GM19099 (cell line): ENCODE measurements around the gene LARP1.

Experiments
- POLR2A ChIP-seq: IDR thresholded peaks from 3 replicates; pipeline ENCODE4 v1.6.1; 2011; ENCODE audit warnings: low read depth; ENCODE audit not compliant: insufficient read length; ENCODE audit errors: extremely low read depth

Gene LARP1

DNA sequence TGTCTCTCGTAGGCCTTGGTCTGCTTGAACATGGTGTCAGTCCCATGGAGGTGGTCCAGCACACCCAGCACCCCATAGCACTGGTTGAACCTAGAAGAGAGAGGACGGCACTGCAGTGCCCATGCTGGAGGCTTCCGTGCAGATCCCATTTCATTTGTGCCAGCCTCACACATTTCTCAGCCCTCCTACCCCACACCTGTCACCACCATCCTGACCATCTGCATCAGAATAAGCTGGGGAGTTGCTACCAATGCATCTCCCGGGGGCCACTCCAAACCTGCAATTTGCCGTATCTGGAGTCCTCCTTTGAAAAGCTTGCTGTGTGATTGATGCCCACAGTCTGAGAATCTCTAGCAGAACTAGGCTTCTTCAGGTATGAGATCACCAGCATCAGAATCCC lies 65.2 kb downstream of the LARP1 start:
- TF ChIP-seq POLR2A, result no peak

DNA sequence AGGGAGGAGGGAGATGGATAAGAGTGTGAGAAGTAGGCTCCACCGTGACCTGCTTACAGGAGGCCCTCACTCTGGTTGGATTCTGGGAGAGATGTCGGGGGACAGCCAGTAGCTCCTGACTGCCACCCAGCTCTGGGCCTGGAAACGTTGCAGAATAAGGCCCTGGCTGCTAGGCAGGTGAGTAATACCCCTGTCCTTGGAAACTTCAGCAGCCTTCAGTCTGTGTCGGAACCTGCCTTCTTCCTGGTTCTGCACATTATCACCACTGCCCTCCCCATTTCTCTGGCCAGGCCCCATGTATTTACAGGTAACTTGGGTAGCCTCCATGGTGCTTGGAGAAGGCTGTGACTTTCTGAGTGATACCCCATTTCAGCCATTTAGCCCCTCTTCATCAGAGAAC lies 68.4 kb downstream of the LARP1 start:
- no peak for TF ChIP-seq POLR2A

DNA sequence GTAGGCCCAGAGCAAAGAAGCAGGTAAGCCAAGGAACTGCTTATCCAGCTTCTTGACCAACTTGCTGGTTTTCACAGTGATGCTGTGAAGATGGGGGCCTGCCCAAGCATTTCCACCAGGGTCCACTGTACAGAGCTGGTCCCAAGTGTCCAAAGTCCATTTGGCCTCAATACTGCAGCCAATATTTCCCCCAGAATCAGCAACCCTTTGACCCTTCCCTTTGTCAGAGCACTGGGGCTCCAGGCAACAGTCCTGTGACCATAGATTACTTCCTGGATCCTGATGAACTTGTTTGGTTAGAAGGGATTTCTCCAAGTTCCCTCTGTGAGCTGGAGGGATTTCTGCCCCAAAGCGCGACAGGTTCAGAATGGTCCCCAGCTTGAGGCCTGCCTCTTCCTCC lies 68.9 kb downstream of the LARP1 start:
- no peak for TF ChIP-seq POLR2A

DNA sequence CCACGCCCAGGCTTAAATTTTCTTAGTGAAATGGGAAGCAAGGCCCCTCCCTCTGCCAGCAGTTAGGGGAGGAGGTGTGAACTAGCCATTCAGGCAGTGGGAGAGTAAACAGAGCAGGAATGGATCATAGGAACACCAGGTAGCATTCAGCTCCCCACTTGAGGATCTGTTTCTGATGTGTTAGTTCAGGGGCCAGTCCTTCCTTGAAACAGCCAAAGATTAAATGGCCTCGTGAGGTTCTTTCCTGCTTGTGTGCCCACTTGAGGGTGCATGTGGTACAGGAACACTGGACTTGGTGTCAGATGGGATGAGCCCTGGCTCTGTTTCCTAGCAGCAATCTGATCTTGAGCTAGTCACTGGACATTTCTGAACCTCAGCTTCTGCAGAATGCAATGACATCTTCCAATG lies 74.0 kb downstream of the LARP1 start:
- TF ChIP-seq POLR2A, result no peak

DNA sequence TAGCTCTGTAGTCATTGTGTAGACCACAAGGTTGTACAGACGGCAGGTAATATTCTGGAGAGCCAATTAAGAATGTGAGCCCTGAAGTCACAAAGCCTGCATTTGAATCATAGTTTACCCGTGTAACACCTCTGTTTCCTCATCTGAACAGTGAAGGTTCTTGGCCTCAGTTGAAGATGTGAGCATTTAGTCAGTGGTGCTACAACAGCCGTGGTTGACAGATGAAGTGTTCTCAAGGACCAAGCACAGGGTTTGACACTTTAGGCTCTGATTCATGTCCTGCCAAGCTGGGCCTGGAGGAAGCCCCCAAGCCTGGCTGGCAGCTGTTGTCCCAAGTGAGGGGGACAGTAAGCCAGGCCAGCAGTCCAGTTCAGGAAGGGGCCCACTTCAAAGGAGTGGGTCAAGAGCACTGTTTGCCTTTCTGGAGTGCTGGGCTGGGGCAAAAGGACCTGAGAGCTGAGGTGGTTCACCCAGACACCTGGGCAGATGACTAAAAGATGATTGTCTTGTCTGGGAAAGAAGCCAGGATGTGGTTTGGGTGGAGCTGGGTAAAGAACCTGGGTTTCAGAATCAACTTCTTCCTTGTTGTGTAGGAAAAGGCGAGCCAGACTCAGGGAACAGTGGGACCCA lies 74.5 kb downstream of the LARP1 start:
- TF ChIP-seq POLR2A, result no peak

DNA sequence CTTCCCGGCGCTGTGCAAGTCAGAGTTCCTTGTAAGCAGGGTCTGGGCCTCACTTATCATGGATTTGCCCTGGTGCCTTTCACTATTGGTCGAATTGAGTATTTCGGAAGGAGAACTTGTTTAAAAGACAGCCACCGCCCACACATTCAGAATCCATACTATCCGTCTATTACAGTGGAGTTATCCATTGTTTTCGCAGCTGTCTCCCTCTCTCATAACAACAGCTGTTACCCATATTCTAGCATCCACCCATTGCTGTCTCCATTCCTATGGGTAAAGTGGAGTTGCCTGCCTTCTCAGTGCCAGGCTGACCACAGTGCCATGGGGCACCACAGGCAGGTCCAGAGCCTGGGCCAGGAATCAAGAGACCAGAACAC lies 75.0 kb downstream of the LARP1 start:
- TF ChIP-seq POLR2A, result no peak

DNA sequence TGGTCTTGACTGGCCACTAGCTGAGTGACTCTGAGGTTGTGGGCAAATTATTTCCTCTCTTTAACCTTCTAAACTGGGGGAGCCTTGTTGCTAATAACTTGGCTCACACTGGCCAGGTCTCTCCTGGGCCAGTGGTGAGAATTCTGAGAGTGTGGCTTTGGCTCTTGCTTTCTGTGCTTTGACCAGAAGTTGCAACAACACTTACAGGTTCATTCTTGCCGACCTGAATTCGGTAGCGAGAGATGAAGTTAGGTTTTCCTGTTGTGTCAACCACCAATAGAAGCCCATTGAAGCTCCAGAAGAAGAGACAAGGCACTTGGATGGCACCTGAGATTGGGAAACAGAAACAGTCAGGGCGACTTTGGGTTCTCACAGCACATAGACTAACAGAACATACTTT lies 75.4 kb downstream of the LARP1 start:
- no peak for TF ChIP-seq POLR2A

DNA sequence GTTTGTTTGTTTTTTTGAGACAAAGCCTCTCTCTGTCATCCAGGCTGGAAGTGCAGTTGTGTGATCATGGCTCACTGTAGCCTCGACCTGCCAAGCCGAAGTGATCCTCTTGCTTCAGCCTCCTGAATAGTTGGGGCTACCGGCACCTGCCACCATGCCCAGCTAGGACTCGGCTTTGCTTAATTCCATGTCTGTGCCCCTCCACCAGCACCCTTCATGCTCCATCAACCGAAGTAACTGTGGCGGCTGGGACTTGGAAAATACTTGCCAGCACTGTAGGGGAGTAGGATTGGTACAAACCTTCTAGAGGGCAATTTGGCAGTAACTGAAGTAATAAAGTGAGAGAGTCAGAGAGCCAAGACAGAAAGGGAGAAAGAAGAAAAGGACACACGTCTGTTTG lies 76.3 kb downstream of the LARP1 start:
- TF ChIP-seq POLR2A, result no peak

DNA sequence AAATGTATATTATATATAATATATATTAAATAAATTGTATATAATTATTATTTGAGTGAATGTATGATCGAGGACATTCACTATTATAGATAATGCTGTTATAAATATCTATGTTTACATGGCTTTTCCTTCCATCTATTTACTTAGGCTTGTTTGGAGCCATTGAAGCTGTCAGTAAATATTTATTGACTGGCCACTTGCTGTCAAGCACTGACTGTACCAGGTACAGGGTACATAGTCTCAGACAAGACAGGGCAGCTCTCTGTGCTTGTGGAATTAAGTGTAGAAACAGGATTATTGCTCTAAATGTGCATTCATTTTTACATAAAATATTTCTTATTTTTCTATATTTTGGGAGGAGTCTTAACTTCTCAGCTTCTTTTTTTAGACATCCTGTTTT lies 78.9 kb downstream of the LARP1 start:
- no peak for TF ChIP-seq POLR2A

DNA sequence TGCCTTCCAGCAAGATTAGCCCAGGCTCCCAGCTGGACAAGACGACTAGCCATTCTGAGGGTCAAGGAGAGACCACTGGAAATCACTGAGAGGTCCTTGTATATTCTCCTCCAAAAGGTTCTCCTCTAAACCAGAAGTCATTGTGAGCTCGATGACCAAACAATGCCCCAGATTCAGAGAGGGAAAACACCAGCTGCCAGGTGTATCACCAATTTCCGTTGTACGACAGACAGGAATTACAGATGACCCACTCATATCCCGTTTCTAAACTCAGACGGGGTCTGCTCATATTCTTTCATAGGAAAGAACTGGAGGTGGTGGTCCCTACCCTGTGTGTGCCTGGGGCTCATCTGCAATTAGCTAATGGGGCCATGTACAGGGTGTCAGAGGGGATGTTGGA lies 81.0 kb downstream of the LARP1 start:
- TF ChIP-seq POLR2A, result no peak

GRCh38 chr5:154837009-154837901 lies 82.1 kb downstream of the LARP1 start:
- TF ChIP-seq POLR2A, result no peak

DNA sequence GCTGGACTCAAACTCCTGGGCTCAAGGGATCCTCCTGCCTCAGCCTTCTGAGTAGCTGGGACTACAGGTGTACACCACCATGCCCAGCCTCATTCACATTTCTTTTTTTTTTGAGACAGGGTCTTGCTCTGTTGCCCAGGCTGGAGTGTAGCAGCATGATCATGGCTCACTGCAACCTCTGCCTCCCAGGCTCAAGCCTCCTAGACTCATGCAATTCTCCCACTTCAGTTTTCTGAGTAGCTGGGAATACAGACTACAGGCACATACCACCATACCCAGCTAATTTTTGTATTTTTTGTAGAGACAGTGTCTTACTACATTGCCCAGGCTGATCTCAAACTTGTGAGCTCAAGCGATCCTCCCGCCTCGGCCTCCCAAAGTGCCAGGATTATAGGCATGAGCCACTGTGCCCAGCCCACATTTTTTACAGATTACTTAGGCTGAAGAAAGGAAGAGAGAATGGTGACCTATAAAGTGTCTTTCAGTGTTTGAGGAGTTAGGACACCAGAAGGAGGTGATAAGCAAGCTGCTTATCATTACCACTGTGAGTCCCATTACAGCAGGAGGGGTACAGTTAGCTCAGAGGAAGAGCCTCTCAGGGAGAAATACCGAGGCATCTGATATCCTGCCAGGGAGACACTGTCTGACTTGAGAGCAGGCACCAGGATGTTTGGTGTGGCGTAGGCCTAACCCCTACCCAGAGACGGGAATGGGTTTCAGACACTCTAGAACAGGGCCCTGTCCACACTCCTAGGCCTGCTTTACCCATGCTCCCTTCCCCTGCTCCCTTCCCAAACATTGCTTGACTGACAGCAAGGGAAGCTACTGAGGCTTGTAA lies 85.5 kb downstream of the LARP1 start:
- TF ChIP-seq POLR2A, result no peak

- TF ChIP-seq POLR2A, result no peak
These were observed 86.1 kb downstream of the LARP1 start for GRCh38 chr5:154841273-154841661.

DNA sequence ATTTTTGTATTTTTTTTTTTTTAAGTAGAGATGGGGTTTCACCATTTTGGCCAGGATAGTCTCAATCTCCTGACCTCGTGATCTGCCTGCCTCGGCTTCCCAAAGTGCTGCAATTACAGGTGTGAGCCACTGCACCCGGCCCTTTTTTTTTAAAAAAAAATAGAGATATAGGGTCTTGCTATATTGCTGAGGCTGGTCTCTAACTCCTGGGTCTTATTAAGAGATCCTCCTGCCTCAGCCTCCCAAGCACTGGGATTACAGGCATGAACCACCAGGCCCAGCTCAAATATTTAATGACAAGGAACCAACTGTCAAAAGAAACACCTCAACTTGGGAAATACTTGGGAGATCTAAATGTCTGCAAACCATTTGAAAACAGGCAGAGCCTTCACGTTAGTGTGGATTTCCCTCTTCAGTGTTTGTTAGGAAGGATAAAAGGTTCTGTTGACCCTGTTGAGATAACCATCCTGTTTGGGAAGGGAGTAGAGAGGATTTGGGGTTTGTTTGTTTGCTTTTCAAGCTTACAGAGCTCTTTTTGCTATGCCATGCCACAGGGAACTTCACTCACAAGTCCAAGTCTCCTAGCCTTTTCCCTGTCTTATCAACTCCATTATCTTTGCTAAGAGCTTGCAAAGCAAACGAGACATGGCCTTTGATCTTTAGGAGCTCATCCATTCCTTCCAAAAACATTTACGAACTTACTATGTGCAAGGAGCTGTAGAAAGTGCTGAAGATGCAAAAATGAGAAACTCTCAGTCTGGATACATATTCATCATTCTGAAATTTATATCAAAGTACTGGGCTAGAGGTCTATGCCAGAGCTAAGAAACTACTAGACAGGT lies 87.7 kb downstream of the LARP1 start:
- no peak for TF ChIP-seq POLR2A

GRCh38 chr5:154844809-154845208 lies 89.6 kb downstream of the LARP1 start:
- TF ChIP-seq POLR2A, result no peak
